ENCODE measurements around the gene ATP10D. TPM values are rescaled to one million over a fixed set of nuclear protein-coding genes. Genes with fewer than 3 reads are reported as not detected.
A peak's percentile ranks its signal among the peaks of the same experiment; 100 is the strongest.
"Not testable (repeated sequence)": the region's sequence is repeated elsewhere in the genome, so short reads cannot be mapped to it uniquely, and the experiment has no call there.

Gene ATP10D
- polyA plus RNA-seq (2013, experiment 1 of 2; ENCODE audit: insufficient read length) = 18.2 TPM
- polyA plus RNA-seq (2013, experiment 2 of 2; ENCODE audit: insufficient read length) = 18.6 TPM

DNA sequence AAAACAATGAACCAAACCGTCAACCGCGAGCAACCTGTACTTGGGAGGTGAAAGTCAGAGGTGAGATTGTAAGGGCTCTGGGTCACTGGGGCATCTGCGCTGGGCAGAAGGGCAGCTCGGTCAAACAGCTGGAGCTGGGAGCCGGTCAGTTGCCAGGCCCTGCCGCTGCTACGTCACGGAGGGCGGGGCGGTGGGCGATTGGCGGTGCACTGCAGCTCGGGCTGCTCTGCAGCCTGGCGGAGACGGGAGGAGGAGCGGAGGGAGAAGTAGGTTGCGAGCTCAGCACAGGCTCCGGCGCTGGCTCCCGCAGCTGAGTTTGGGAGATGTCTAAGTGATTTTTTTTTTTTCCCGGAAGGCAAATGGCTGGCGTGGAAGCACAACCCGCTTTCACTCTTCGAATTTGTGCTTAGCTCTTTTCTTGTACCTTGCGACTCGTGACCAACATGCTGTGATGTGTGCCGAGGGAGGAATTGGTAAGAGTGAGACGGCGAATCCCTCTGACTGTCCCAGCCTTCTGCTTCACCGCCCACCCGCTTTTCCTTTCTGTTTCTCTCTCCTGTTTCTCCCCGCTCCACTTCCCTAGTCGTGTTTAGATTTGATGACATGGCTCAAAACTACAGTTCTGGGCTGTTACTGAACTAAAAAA is at the start of gene ATP10D:
TSS of gene ATP10D (plus strand) at position 229 of the 646 bp plus-strand sequence. CDS start 27,266 bp downstream, outside the sequence.
- peak; percentile 93 for DNase-seq

GRCh38 chr4:47442980-47443379 is 42.1 kb upstream of the ATP10D start:
- DNase-seq = no peak

DNA sequence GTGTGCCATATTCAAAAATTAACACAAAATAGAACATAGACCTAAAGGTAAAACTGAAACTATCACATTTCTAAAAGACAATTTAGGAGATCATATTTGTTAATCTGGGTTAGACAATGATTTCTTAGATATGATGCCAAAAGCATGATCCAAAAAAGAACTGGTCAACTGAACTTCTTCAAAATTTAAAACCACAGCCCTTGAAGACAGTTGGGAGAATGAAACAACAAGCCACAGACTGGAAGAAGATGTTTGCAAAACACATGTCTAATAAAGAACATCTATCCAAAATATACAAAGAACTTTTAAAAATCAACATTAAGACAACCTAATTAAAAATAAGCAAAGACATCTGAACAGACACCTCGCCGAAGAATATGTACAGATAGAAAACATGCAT is 41.0 kb upstream of the ATP10D start:
- no peak for DNase-seq

- peak; percentile 40 for DNase-seq
Measured at GRCh38 chr4:47451657-47452056, 33.4 kb upstream of the ATP10D start.

GRCh38 chr4:47462799-47463234 is 22.3 kb upstream of the ATP10D start:
- no peak for DNase-seq

GRCh38 chr4:47463235-47463956 is 21.7 kb upstream of the ATP10D start, which contains the start of gene COMMD8:
Gene COMMD8, minus strand, starts transcription at chr4:47463702. Its CDS starts 51 bp downstream, at chr4:47463651.
- peak; percentile 95 for DNase-seq

GRCh38 chr4:47465004-47465403 is 20.1 kb upstream of the ATP10D start:
- DNase-seq = no peak

DNA sequence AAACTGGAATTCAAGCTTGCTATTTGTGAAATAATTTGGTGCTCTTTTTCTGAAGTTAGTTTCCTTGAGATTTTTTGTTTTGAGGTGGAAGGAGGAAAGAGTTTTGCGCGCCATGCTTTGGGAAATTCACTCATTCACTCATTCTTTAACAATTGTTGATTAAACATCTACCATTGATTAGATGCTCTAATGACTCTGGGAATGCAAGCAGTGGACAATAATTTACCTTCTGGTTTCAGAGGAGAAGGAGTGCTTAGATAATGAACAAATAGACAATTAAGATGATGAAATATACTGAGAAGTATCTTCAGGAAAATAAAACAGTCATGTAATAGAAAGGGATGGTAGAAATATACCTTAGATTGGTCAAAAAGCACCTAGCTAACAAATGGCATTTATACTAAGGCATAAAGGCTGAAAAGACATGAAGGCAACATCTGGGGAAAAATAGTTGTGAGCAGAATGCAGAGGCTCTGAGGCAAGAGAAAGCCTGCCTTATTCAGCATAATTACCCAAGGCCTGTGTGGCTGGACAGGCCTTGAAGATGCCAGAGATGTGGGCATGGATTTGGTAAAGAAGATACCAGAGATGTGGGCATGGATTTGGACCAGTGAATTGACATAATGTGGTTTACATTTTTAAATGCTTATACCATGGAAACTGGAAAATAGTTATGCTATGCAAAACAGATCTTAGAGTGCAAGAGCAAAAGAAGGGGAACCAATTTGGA is 18.9 kb upstream of the ATP10D start:
- DNase-seq = no peak

DNA sequence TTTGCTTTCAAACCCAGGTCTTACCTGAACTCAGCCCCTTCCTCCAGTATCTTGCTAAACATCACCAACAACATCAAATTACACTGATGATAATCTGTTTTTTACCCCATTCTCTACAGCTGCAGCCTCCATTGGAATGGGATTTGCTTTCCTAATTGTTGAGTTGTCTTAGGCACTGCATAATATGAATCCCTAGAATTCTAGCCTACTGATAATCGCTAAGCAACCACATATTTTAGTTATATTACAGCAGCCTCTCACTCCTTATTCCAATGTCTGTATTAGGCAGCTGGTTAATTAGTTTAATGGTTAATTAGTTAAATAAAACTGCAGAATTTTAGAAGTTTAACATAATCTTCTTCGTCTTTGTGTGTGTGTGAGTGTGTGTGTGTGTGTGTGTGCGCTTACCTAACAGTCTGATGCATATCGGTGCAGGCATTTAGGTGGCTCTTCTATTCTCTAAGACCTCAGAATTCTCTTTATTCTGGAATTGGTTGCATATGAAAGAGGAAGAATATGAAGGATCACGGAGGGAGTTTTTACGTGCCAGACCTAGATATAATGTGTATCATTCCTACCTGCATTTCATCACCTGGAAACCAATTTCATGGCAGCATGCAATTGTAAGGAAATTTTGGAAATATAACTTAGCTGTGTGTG is 16.2 kb upstream of the ATP10D start:
- peak; percentile 63 for DNase-seq

- DNase-seq = peak; percentile 73
Measured at GRCh38 chr4:47469951-47470350, 15.1 kb upstream of the ATP10D start.

GRCh38 chr4:47471064-47471463 is 14.0 kb upstream of the ATP10D start:
- DNase-seq = no peak

GRCh38 chr4:47471591-47471990 is 13.5 kb upstream of the ATP10D start:
- no peak for DNase-seq

GRCh38 chr4:47473141-47473750 is 11.8 kb upstream of the ATP10D start:
- no peak for DNase-seq

- DNase-seq = no peak
Measured at GRCh38 chr4:47474799-47475198, 10.3 kb upstream of the ATP10D start.

DNA sequence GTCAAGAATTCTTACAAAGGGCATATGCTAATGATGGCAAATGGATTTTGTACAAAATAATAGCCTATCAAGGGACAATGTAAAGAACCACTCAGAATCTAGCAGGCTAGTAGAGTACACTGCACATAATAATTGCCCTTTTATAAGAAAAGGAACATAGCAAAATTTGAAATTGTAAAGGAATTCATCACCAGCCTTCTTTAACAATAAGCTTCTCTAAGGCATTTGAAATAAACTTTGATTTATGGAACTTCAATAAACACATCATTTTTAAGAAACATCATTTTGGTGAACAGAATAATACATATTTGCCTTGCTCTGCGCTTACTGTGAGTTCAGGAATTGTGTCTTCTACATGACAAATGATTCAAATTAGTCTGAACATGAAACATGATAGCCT is 9.7 kb upstream of the ATP10D start:
- no peak for DNase-seq

DNA sequence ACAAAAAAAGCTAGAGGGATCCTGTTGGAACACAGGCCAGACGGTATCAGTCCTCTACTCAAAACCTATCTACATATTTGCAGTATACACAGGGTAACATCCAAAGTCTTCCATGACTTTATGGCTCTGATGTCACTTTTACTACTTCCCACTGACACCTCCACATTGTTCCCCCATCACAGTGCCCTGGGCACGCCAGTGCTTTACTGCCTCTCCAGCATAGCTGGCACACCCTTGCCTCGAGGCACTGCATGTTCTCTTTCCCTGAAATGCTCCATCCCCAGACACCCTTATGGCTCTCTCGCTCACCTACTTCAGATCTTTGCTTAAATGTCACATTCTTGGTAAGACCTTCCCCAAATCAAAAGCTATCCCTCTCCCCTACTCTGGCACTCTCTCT is 6.3 kb upstream of the ATP10D start:
- no peak for DNase-seq

GRCh38 chr4:47482326-47482725 is 2.7 kb upstream of the ATP10D start:
- DNase-seq = peak; percentile 55

- DNase-seq = no peak
Measured at GRCh38 chr4:47483745-47484144, 1.3 kb upstream of the ATP10D start.

DNA sequence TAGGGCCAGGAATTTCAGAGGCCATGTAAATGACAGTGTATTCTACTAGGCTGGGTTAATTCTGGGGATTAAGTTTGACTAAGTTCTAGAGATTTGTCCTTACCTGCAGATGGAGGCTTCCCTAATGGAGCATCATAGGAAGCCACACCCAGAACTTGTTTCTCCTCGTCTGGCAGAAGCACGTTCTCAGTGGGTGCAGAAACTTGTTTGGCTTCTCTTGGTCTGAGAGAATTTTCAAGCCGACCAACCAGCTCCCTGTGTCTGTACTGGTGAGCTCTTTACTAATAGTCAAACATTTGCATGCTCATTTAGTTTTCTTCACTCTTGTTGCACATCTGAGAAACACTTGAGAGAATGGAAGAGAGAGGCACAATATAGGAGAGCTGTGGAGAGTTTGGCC is 907 bp upstream of the ATP10D start:
- DNase-seq = no peak

DNA sequence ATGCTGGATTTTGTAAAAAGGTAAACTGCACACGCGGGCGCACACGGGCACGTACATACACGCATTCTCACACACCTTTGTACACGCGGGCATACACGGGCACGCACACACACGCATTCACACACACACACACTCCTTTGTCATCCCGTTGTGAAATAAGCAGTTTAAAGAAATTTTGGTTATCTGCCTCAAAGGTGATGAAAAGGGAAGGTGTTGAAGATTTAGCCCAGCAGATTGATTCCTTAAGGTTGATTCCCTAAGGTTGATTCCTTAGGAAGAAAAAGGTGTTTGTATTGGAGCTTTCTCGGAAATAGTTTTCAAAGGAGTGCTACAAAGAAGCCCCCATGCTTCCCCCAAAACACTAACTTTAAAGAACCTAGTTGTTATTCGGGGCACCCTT is 693 bp downstream of the ATP10D start:
- DNase-seq = no peak

DNA sequence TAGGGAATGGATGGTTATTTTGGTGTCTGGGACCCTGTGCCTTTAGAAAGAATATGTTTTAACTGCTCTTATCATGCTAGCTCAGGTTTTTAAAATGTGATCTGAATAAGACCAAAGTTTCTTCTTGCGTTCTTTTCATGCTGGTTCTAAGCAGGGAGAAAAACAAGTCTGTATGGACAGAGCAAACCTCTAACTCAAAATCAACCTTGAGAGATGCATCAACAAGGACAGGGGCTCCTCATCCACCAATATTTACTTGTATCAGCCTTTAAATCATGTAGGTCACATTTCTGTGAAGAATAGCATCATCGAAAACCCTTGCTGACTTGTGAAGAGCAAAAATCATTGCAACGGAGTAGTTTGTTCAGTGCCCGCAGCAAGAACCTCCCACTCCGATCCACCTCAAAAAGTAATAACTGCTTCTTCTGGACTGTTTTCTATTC is 1.2 kb downstream of the ATP10D start:
- DNase-seq = no peak

DNA sequence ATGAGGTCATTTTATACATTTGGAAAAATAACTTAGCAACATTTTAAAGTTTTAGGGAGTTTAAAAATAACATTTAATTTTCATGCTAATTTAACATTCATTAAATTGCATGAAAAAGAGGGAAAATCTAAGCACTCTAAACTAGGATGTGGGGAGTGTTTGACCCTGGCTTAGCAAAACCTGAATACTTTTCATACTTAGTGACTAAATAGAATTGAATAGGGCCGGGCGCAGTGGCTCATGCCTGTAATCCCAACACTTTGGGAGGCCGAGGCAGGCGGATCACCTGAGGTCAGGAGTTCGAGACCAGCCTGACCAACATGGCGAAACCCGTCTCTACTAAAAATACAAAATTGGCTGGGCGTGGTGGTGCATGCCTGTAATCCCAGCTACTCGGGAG is 1.7 kb downstream of the ATP10D start:
- DNase-seq = not testable (repeated sequence)

Data from fibroblast of skin of back (primary cell).